ENCODE measurements around the gene LRRC3C.

Gene LRRC3C

GRCh38 chr17:39980351-39981206 lies 53.0 kb downstream of the LRRC3C start, which contains the start of gene PSMD3:
TSS of gene PSMD3 (plus strand) at chr17:39980807. CDS start at chr17:39980971, 164 bp downstream.
- DNase-seq: peak; percentile 99

- DNase-seq: no peak
These were observed 53.7 kb downstream of the LRRC3C start for GRCh38 chr17:39981207-39981741.

GRCh38 chr17:39981766-39982375 lies 54.3 kb downstream of the LRRC3C start:
- DNase-seq: no peak

GRCh38 chr17:39988206-39988810 lies 60.8 kb downstream of the LRRC3C start:
- DNase-seq: no peak

DNA sequence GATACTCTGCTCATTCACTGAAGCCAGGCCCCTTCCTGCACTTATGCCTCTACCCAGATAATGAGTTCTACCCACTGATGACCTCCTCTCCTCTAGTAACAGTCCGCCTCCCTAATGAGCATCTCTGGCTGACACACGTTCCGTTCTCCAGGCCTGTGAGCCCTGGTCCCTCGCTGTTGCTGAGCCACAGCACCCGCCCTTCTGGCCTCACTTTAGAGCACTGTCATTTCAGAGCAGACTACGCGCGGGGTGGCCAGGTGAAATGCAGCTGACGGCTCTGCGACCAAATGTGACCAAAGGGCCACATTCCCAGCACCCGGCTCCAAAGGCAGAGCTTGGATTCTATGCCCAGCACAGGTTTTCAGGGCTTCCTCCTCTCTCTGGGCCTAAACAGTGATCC lies 66.9 kb downstream of the LRRC3C start:
- DNase-seq: no peak
